Measurements from ENCODE around the gene PALD1. TPM values are rescaled to one million over a fixed set of nuclear protein-coding genes. Genes with fewer than 3 reads are reported as not detected.

Gene PALD1
- total and polyA plus RNA-seq, 2 of the 13 experiments (the other 11 are each of a cell fraction or from before 2014, with no cell fraction given): 0.07 to 0.09 TPM

- TF ChIP-seq TAF1 (CRISPR knock-in tag; IDR thresholded peaks at IDR 0.05) (no peak), ZNF557 (CRISPR knock-in tag; IDR thresholded peaks at IDR 0.05) (no peak), NFATC3 (CRISPR knock-in tag; IDR thresholded peaks at IDR 0.05) (no peak), MXD1 (CRISPR knock-in tag; IDR thresholded peaks at IDR 0.05) (no peak), HNF1B (CRISPR knock-in tag; IDR thresholded peaks at IDR 0.05) (no peak), TBX2 (CRISPR knock-in tag; IDR thresholded peaks at IDR 0.05; ENCODE audit: borderline replicate concordance) (0 out of 2 replicates have a peak, but pooled peaks have one; percentile 24), ZC3H13 (CRISPR knock-in tag; IDR thresholded peaks at IDR 0.05) (no peak), HNRNPLL (IDR thresholded peaks at IDR 0.05; ENCODE audit: low read depth, low read length, poor library complexity, severe bottlenecking) (no peak), NBN (conservative IDR thresholded peaks at IDR 0.05) (no peak), ZNF530 (CRISPR knock-in tag; IDR thresholded peaks at IDR 0.05; ENCODE audit: low read depth) (no peak), ZNF503 (CRISPR knock-in tag; IDR thresholded peaks at IDR 0.05) (0 out of 2 replicates have a peak, but pooled peaks have one; percentile 28), MIER3 (CRISPR knock-in tag; IDR thresholded peaks at IDR 0.05; ENCODE audit: borderline replicate concordance) (no peak), YY1 (IDR thresholded peaks at IDR 0.05; ENCODE audit: insufficient read depth, insufficient replicate concordance, low read depth, low read length) (no peak), ZNF20 (CRISPR knock-in tag; IDR thresholded peaks at IDR 0.05) (no peak), POLR2AphosphoS2 (IDR thresholded peaks at IDR 0.05; ENCODE audit: low read depth, low read length) (no peak), SIN3A (IDR thresholded peaks at IDR 0.05; ENCODE audit: borderline replicate concordance, low read depth, low read length) (0 out of 2 replicates have a peak, but pooled peaks have one; percentile 58), ZBTB4 (CRISPR knock-in tag; IDR thresholded peaks at IDR 0.05; ENCODE audit: borderline replicate concordance) (no peak), PCBP2 (optimal IDR thresholded peaks at IDR 0.05; ENCODE audit: low read depth, low read length, poor library complexity, severe bottlenecking) (no peak), RNF2 (conservative IDR thresholded peaks at IDR 0.05; ENCODE audit: low read depth) (no peak), HOXA5 (CRISPR knock-in tag; IDR thresholded peaks at IDR 0.05) (0 out of 2 replicates have a peak, but pooled peaks have one; percentile 46), HOXA3 (CRISPR knock-in tag; IDR thresholded peaks at IDR 0.05) (peak; percentile 68), NR2F1 (CRISPR knock-in tag; IDR thresholded peaks at IDR 0.05) (peak; percentile 64 to 72; a peak in 3 of 4 replicates)
Measured at GRCh38 chr10:70430493-70431445, 47.8 kb upstream of the PALD1 start (continued).

Data from HepG2 (cell line).